Measurements from ENCODE around the gene ASB3.

The ASB3 gene

GRCh38 chr2:53778536-53779162 is 8.1 kb downstream of the ASB3 start:
- Histone ChIP-seq H3K4me3 (ENCODE audit: low read depth, low read length) (no peak overlapping the region), H3K9me3 (ENCODE audit: control insufficient read depth, insufficient read depth, low read depth, low read length) (no peaks in the 10 kb centered on the region), H3K36me3 (ENCODE audit: control insufficient read depth in 2 of 2, insufficient read depth in 1 of 2, low read length in 2 of 2) (peaks cover 30 to 40% of the 10 kb centered on the region in 2 experiments), H3K27ac (ENCODE audit: extremely low read depth, low read depth, low read length) (no peak overlapping the region), H3K4me1 (ENCODE audit: control insufficient read depth, insufficient read depth, low read length) (0 out of 2 replicates have a peak, but pooled peaks cover under 1% of the 10 kb centered on the region)
- ChIA-PET POLR2A (interaction anchor here (1.3 kb wide), 1 partner anchor 9 kb away, joined by 3 read pairs; no protein-coding TSS in a partner anchor), CTCF (no interaction called here)
- TF ChIP-seq ZNF146 (tag by site-specific recombination; IDR thresholded peaks at IDR 0.05) (peak; percentile 64), ZNF530 (tag by site-specific recombination; IDR thresholded peaks at IDR 0.05; ENCODE audit: low read depth) (no peak)

GRCh38 chr2:53777134-53777533 is 9.6 kb downstream of the ASB3 start:
- Histone ChIP-seq H3K9me3 (ENCODE audit: control insufficient read depth, insufficient read depth, low read depth, low read length) (no peaks in the 10 kb centered on the region), H3K36me3 (ENCODE audit: control insufficient read depth in 2 of 2, insufficient read depth in 1 of 2, low read length in 2 of 2) (peaks cover 33 to 37% of the 10 kb centered on the region in 2 experiments), H3K4me3 (ENCODE audit: low read depth, low read length) (no peak overlapping the region), H3K27ac (ENCODE audit: extremely low read depth, low read depth, low read length) (no peak overlapping the region), H3K4me1 (ENCODE audit: control insufficient read depth, insufficient read depth, low read length) (no peaks in the 10 kb centered on the region)
- TF ChIP-seq SP7 (tag by site-specific recombination; IDR thresholded peaks at IDR 0.05) = peak; percentile 97
- no peak for TF ChIP-seq ZNF341 (tag by site-specific recombination; IDR thresholded peaks at IDR 0.05; ENCODE audit: low read depth)
- ChIA-PET POLR2A (interaction anchor here (2.1 kb wide), 1 partner anchor 10 kb away, joined by 10 read pairs; the partner anchor contains the start of gene CHAC2), CTCF (interaction anchor here (0.6 to 0.8 kb wide), 2 partner anchors 9 to 191 kb away, joined by 3 to 4 read pairs; no protein-coding TSS in a partner anchor)

- Histone ChIP-seq H3K4me3 (ENCODE audit: low read depth, low read length) (no peak overlapping the region), H3K4me1 (ENCODE audit: control insufficient read depth, insufficient read depth, low read length) (0 out of 2 replicates have a peak, but pooled peaks cover 6% of the 10 kb centered on the region), H3K9me3 (ENCODE audit: control insufficient read depth, insufficient read depth, low read depth, low read length) (no peaks in the 10 kb centered on the region), H3K36me3 (ENCODE audit: control insufficient read depth in 2 of 2, insufficient read depth in 1 of 2, low read length in 2 of 2) (peaks cover 10 to 17% of the 10 kb centered on the region in 2 experiments), H3K27ac (ENCODE audit: extremely low read depth, low read depth, low read length) (no peak overlapping the region)
- ChIA-PET POLR2A (interaction anchor here (0.6 to 3.3 kb wide), 3 partner anchors 17 to 113 kb away, joined by 4 to 38 read pairs (median 5); partner anchors contain the start of genes ASB3 and ERLEC1), CTCF (interaction anchor here (0.6 to 0.7 kb wide), 2 partner anchors 48 to 934 kb away, joined by 3 read pairs; no protein-coding TSS in a partner anchor)
- TF ChIP-seq ZNF24 (tag by site-specific recombination; IDR thresholded peaks at IDR 0.05) = no peak
- no peak for TF ChIP-seq ZSCAN16 (tag by site-specific recombination; IDR thresholded peaks at IDR 0.05)
- peak; percentile 55; the same call in 1 of the 2 replicates for TF ChIP-seq PRDM10 (tag by site-specific recombination; IDR thresholded peaks at IDR 0.05)
- no peak for TF ChIP-seq ZNF23 (tag by site-specific recombination; IDR thresholded peaks at IDR 0.05; ENCODE audit: borderline replicate concordance)
- TF ChIP-seq ZNF544 (tag by site-specific recombination; IDR thresholded peaks at IDR 0.05) = no peak
- peak; percentile 60; the same call in 1 of the 2 replicates for TF ChIP-seq ZNF362 (tag by site-specific recombination; IDR thresholded peaks at IDR 0.05)
- no peak for TF ChIP-seq RBAK (tag by site-specific recombination; IDR thresholded peaks at IDR 0.05)
- TF ChIP-seq ZNF169 (tag by site-specific recombination; IDR thresholded peaks at IDR 0.05) = no peak
These were observed 16.5 kb downstream of the ASB3 start for GRCh38 chr2:53770264-53770663.

Data from HEK293 (cell line).